ENCODE data around the gene MOSMO.
"Not testable (repeated sequence)": the region's sequence is repeated elsewhere in the genome, so short reads cannot be mapped to it uniquely, and the experiment has no call there.

MOSMO gene

DNA sequence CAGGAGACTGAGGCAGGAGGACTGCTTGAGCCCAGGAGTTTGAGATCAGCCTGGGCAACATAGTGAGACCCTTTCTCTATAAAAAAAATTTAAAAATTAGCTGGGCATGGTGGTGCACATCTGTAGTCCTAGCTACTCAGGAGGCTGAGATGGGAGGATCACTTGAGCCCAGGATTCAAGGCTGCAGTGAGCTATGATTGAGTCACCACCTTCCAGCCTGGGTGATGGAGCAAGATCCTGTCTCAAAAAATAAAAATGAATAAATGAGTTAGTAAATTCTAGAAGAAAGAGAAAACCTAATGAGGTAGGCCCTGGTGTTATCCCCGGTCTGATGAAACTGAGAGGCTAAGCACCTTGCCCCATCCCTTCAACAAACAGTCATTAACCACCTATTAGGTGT lies 5.9 kb upstream of the MOSMO start:
- DNase-seq (ENCODE audit: low read depth in 2 of 2): not testable (repeated sequence)

DNA sequence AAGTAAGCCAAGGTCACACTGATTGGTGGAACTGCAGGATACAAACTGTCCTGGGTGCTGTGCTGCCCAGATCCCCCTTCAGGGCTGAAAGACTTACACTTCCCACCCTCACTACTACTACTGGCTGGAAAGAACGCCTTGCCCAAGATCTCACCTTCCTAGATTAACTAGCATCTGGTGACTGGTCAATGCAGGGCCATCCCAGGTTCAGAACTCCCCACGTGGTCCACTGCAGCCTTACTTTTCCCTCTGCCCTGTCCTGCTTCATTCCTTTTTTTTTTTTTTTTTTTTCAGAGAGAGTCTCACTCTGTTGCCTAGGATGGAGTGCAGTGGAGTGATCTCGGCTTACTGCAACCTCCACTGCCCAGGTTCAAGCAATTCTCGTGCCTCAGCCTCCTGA lies 4.7 kb upstream of the MOSMO start:
- no peak for DNase-seq (ENCODE audit: low read depth in 2 of 2)

DNA sequence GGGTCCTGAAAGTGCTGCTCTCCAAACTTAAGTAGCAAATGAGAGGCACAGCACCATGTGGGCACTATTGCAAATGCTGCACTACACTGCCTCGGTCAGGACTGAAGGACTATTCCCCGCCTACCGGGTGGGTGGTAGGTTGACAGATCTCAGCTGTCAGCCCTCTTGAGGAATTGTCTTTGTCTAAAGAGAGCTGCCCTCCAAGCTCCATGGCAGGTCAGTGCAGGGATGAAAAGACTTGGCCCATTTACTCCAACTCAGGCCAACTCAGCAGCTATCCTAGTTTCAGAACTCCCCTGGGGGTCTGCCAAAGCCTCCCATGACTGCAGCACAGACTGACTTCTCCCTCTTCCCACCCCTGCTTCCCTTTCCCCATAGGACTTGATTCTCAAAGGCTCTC lies 3.6 kb upstream of the MOSMO start:
- no peak for DNase-seq (ENCODE audit: low read depth in 2 of 2)

DNA sequence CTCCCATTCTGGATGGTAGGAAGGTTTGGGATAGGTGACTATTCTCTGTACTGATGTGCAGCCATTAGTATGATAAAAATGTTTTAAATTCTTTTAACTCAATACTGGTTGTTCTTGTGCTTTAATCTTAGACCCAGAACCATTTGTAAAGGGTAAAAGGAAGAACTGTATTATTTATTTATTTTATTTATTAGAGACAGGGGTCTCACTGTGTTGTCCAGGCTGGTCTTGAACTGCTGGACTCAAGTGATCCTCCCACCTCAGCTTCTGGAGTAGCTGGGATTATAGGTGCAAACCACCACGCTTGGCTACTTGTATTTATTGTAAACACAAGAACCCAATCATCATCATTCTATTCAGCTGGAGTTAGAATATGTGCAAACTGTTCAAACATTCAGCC lies 2.2 kb upstream of the MOSMO start:
- no peak for DNase-seq (ENCODE audit: low read depth in 2 of 2)

DNA sequence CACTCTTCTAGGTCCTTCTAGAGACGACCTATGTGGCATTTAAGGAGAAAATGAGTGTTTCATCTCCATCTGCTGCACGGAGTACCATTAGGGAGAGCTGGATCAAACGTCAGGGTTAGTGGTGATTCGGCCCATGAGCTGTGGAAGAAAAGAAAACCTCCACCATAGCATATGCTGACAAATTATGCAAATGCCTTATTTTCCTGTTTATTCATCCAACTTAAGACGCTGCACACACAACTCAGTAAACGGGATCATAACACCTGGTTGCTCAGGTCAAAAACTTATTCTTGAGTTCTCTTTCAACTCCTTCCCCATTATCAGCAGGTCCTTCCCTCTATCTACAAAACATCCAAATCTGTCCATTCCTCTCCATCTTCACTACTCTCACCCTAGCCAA lies 1.3 kb upstream of the MOSMO start:
- DNase-seq (ENCODE audit: low read depth in 2 of 2): no peak

DNA sequence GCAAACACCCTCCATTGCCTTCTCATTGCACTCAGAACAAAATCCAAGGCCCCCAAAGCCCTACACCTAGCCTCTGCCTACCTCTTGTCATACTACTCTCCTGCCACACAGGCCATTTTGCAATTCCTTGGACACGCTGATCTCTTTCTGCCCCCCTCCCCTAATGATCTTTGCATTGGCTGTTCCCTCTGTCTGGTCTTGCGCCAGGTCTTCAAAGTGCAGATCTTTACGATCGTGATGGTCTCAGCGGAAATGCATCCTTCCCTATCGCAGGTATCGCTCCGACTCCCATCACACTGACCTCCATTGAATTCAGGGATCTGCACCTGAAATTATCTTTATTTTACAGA lies 777 bp upstream of the MOSMO start:
- no peak for DNase-seq (ENCODE audit: low read depth in 2 of 2)

DNA sequence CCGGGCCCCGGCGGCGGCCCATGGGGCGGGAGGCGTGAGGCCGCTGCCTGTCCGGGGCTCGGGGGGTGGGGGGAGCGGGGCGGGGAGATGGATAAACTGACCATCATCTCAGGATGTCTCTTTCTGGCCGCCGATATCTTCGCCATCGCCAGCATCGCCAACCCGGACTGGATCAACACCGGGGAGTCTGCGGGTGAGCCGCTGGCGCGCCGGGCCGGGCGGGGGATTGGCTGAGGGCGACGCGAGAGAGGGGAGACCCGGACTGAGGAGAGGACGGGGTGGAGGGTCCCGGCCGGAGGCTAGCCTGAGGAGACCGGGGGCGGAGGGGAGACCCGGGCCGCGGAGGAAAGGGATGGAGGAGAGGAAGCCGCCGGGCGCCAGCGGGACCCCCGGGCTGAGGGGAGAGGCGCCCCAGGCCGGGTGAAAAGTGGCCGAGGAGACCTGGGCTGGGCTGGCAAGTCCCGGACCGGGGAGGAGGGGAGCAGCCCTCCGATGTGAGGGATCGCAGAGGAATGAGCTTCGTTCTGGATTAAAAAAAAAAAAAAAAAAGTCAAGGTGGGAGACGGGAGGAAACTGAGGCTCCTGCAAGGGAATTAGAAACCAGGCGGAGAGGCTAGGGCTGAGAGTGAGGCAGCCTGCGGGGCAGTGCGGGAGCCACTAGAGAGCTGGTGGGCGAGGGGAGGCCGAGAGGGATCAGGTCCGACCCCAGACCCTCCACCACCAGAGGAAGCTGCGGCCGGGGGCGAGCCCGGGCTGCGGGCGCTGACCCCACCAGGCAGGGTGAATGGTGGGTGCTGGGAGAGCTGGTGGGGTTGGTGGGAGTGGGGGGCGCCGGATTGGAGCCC lies 526 bp downstream of the MOSMO start:
- DNase-seq (ENCODE audit: low read depth in 2 of 2): no peak

DNA sequence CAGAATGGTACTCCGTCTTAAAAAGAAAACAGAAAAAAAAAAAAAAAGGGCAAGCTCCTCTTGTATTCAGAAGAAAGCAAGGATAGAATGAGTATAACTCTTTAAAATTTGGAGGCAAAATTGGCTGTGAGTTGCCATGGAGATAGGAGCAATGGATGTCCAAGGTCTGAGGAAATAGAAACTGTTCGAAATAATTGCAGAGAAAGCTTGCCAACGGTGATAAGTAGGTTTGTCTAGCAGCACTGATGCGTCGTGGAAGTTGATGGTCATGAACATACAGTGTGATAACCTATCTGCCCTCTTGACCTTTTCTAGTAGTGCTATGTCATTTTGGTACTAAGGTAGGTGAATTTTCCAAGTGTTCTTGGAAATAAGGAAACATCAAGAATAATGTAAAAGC lies 3.0 kb downstream of the MOSMO start:
- no peak for DNase-seq (ENCODE audit: low read depth in 2 of 2)

DNA sequence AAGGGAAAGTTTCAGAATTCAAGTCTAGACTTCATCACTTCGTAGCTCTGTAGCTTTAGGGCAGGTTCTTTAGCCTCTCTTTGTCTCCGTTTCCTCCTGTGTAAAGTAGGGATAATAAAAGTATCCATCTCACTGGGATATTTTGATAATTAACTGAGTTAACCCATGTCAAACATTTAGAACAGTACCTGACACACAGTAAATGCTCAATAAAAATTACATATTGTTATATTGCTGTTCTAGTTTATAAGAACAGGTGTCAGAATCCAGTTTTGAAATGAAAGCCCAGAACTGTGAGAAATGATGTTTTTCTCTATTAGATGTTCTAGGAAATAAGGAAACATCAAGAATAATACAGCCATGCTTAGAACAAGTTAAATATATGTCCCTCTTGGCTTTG lies 4.3 kb downstream of the MOSMO start:
- DNase-seq (ENCODE audit: low read depth in 2 of 2): no peak

DNA sequence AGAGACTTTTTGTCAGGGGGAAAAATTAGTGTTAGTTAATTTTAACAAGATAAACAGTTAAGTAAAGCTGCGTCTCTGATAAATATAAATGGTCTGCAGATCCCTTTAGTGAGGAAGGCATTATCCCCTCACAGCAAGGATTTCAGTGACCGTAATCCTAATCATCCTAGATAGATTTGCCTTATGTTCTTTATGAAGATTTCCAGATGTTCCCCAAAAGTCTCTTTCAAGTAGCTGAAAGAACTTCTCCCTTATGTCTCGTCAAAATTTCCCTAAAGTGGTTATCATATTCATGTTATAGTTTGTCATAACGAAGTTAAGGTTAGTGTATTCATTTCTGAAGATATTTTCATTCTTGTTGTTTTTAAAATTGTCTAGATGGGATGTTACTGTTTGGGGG lies 5.6 kb downstream of the MOSMO start:
- no peak for DNase-seq (ENCODE audit: low read depth in 2 of 2)

DNA sequence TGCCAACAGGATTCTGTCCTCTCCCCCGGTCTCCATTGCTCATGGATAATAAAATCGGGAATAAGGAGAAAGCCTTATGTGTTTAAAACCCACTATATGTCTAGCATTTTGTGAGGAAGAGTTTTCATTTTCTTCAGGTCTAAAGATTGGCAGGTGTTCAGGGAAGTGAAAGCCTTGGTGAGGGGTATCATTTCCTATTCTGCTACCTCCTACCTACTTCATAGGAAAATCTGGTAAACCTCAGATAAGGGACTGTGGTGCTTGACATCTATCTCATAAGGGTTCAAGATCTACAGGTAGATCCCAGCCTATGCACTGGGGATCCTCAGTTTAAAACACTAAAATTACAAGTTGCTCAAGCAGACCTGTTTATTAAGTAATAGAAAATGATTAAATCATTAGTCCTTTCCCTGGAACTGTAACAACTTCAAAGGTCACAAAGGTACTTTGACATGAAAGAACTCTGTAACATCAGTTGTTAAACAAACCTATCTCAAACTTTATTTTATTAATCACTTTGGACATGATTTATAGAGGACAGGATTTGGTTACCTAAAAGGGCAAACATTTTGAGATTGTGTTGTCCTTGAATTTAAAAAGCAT lies 6.5 kb downstream of the MOSMO start:
- no peak for DNase-seq (ENCODE audit: low read depth in 2 of 2)

DNA sequence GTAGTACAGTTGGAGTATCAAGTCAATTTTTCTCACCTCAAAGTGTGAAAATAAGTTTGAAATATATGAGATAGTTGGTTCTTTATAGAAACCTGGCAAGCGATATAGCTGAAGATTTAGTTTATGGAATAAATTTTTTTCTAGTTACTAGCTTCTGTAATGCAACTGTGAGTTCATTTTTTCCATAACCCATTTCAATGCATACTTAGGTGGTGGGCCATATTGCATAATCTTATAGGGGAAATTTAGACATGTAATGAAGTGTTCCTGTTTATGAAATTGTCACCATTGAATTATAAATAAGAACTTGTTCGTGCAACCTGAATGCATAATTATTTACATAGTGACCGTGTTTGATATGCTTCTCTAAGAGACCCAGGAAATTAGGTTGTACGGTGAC lies 9.0 kb downstream of the MOSMO start:
- no peak for DNase-seq (ENCODE audit: low read depth in 2 of 2)

DNA sequence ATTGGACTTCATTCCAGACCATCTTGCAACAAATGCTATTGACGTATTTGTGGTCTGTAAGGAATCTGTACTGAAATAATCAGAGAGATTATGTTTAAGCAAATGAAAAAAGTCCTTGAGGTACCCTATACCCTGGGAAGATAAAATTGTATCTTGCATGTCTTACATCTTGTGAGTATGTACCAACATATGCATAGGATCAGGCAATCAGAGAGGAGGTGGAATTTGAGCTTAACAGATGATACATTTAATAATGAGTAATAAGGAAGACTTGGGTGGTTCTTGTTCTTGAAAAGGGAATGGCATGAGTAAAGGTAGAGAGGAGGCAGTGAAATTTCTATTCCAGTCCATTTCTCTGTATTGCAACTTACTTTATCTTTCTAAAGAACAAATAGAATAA lies 10.6 kb downstream of the MOSMO start:
- DNase-seq (ENCODE audit: low read depth in 2 of 2): no peak

DNA sequence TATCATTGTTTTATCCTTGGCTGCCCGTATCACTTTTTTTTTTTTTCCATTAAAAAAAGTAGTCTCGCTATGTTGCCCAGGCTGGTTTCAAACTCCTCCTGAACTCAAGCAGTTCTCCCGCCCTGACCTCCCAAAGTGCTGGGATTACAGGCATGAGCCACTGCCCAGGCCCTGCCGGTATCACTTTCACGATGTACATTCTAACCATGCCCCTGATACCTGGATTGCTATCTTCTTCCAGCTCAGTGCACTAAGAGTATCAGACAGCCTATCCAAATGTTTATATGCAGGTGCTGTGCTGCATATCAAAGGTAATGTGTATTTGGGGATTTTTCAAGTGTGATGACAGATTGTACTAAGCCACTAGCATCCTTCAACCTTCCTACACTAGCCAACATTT lies 14.2 kb downstream of the MOSMO start:
- no peak for DNase-seq (ENCODE audit: low read depth in 2 of 2)

DNA sequence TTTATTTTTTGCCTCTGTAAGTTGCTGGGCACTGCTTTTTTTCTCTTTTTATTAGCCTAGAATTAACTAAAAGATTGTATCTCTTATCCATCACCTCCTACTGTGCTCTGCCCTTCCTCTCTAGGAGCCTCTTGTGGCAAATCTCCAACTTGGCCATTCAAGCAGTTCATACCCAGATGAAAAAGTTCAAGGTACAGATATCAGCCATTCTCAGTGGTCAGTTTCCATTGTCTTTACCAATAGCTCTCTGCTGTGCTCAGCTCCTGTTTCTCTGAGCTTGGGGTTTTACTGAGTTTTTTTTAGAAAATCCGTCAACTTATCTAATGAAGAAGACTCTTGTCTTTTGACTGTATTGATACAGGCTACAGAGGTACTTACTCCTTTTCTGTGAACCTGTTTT lies 15.6 kb downstream of the MOSMO start:
- no peak for DNase-seq (ENCODE audit: low read depth in 2 of 2)

DNA sequence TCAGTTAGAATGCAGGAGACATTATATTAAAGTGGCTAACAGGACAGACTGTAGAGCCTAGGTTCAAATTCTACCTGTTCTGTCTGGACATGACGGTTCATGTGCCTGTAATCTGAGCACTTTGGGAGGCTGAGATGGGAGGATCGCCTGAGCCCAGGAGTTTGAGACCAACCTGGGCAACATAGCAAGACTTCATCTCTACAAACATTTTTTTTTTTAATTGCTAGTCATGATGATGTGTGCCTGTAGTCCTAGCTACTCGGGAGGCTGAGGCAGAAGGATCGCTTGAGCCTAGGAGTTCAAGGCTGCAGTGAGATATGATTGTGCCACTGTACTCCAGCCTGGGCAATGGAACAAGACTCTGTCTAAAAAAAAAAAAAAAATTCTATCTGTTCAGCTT lies 16.9 kb downstream of the MOSMO start:
- not testable (repeated sequence) for DNase-seq (ENCODE audit: low read depth in 2 of 2)

DNA sequence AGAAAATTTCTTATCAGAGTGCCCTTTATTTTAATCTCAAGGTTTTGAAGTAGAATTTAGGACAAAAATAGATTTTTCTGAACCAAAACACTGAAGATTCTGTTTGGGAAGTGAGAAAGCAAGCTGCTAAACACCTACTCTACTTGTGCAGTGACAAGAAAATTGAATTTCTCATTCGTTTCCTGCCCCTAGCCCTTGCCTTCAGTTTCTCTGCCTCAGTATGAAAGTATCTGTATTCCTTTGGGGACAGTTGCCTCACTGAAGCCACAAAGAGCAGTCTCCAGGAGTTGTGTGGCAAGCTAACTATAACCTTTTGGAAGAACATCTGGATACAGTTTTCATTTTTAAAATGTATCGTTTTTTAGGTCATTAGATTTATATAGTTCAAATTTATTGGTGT lies 19.7 kb downstream of the MOSMO start:
- no peak for DNase-seq (ENCODE audit: low read depth in 2 of 2)

DNA sequence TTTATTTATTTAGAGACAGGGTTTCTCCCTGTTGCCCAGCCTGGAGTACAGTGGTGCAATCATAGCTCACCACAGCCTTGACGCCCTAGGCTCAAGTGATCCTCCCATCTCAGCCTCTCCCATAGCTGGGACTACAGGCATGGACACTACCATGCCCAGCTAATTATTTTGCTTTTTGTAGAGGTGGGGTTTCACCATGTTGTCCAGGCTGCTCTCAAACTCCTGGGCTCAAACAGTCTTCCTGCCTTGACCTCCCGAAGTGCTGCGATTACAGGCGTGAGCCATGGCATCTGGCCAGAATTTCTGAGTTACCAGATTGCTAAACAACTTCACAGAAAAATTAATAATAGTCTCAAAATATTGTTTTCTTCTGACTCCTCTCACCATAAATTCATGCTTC lies 21.7 kb downstream of the MOSMO start:
- no peak for DNase-seq (ENCODE audit: low read depth in 2 of 2)

DNA sequence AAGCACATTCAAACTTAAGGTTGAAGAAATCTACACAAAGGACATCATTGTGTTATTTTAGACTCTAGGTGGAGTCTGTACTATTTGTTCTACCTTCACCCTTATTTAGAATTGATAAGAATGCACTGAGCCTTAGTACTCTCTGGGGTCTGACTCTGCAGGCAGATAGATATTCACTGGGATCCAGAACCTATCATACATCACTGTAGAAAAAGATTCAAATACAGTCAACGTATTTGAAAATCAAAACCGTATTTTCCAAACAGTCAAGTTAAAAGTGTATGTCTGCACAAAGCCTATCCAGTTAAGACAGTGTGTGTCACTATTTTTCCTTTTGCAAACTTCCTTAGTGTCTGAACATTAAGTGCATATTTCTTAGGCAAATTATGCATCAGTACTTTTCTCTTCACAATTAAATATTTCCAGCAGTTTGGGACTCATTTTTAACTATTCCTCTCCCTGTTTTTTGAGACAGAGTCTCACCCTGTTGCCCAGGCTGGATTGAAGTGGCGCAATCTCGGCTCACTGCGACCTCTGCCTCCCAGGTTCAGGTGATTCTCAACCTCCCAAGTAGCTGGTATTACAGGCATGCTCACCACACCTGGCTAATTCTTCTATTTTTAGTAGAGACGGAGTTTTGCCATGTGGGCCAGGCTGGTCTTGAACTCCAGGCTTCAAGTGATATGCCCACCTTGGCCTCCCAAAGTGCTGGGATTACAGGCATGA lies 22.3 kb downstream of the MOSMO start:
- no peak for DNase-seq (ENCODE audit: low read depth in 2 of 2)

DNA sequence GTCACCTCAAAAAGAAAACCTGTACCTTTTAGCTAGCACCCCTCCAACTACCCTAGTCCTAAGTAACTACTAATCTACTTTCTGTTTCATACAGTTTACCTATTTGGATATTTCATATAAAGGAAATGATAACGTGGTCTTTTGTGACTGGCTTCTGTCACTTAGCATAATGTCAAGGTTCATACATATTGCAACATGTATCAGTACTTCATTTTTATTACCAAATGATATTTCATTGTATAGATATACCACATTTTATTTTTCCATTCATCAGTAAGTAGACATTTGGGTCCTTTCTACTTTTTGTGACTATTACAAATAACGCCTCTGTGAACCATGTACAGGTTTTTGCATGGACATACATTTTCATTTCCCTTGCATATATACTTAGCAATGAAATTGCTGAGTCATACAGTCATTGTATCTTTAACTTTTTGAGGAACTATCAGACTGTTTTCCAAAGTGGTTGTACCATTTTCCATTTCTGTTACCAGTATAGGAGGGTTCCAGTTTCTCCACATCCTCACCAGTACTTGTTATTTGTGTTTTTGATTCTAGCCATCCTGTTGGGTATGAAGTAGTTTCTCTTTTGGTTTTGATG lies 23.7 kb downstream of the MOSMO start:
- DNase-seq (ENCODE audit: low read depth in 2 of 2): no peak

DNA sequence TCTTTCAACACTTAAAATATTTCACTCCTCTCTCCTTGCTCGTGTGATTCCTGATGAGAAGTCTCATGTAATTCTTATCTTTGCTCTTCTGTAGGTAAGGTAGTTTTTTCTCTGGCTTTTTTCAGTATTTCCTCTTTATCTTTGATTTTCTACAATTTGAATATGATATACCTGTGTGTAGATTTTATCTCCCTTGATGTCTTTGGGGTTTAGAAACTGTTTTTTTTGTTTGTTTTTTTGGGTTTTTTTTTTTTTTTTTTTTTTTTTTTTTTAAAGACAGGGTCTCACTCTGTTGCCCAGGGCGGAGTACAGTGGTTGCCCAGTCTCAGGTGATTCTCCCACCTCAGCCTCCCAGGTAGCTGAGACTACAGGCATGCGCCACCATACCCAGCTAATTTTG lies 26.6 kb downstream of the MOSMO start:
- DNase-seq (ENCODE audit: low read depth in 2 of 2): no peak

DNA sequence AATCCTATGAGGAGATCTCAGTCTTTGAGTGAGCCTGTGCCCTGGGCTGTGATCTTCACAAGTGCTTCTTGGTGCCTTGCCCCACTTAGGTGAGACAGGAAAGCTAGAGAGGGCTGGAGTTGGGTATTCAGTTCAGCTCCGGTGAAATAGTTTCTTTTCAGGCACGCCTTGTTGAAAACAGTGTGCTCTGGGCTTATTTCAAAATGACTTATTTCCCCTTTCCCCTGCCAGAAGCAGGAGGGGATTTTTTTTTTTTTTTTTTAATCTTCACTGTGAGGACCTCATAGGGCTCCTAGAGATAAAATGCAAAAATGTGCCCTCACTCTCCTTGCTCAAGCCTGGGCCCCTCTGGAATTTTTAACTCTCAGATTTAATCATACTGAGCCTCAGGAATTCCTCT lies 27.2 kb downstream of the MOSMO start:
- no peak for DNase-seq (ENCODE audit: low read depth in 2 of 2)

DNA sequence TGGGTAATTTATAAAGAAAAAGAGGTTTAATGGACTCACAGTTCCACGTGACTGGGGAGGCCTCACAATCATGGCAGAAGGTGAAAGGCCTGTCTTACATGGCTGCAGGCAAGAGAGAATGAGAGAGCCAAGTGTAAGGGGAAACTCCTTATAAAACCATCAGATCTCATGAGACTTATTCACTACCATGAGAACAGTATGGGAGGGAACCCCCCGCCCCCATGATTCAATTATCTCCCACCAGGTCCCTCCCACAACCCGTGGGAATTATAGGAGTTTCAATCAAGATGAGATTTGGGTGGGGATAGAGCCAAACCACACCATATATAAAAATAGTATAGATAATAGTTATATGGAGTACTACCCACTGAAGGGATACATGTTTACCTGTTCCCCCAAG lies 36.0 kb downstream of the MOSMO start:
- not testable (repeated sequence) for DNase-seq (ENCODE audit: low read depth in 2 of 2)
